GM12878 (cell line): ENCODE measurements around the gene KPNA3. TPM values are rescaled to one million over a fixed set of nuclear protein-coding genes. Genes with fewer than 3 reads are reported as not detected.

Experiments
- ATAC-seq: fragments of 200-7000 bp; cut with Tn5 transposase; 3 replicates; pipeline ENCODE4 v1.9.1; 2020; ENCODE audit warnings: mild to moderate bottlenecking, moderate library complexity
- BruUV-seq: library from RNA; stranded (reverse); fragments of 400-500 nt; replicated peaks from 2 replicates; lab custom pipeline; 2021; lab: Mats Ljungman, UMichigan
- CTCF ChIA-PET: fragments of 300-600 bp; sonication (Branson Sonifier 250); formaldehyde crosslinking; extraction: SDS; loops from one replicate; lab custom pipeline; 2021; ENCODE audit warnings: inconsistent platforms; lab: Yijun Ruan, JAX
- POLR2A ChIA-PET: fragments of 350-600 bp; formaldehyde crosslinking; extraction: SDS; loops from one replicate; lab custom pipeline; 2021; ENCODE audit warnings: inconsistent platforms; lab: Charles Lee
- RAD21 ChIA-PET: fragments of 300-600 bp; sonication (Branson Sonifier 250); formaldehyde crosslinking; loops from one replicate; lab custom pipeline; 2023; ENCODE audit warnings: antibody characterized with exemption; ENCODE audit not compliant: unreplicated experiment; lab: Charles Lee
- SMC1A ChIA-PET: fragments of 300-600 bp; sonication (Branson Sonifier 250); formaldehyde crosslinking; loops from one replicate; lab custom pipeline; 2023; ENCODE audit not compliant: unreplicated experiment, uncharacterized antibody; lab: Charles Lee
- DNase-seq: peaks from one replicate; pipeline ENCODE4 v3.0.0-alpha.2; 2011; ENCODE audit warnings: low read depth, low spot score
- FAIRE-seq: peaks from 3 replicates; lab custom pipeline; 2011; peaks lifted over from hg19 to GRCh38; lab: Jason Lieb, UNC
- H2AFZ ChIP-seq: 2 replicates; pipeline ENCODE4 v1.6.0; 2011; ENCODE audit warnings: low read depth, low read length, control low read depth; ENCODE audit not compliant: control insufficient read depth
- H3K27ac ChIP-seq: 2 replicates; pipeline ENCODE4 v1.5.1; 2011; ENCODE audit warnings: control low read depth; ENCODE audit not compliant: control insufficient read depth, insufficient read depth
- H3K27me3 ChIP-seq, 2 experiments: replicated peaks in 1 of 2; 2 replicates each; pipeline versions ENCODE4 v1.6.0 to v1.6.1; 2011; ENCODE audit warnings: low read length in 1 of 2; ENCODE audit not compliant: control insufficient read depth in 2 of 2, insufficient read depth in 2 of 2
- H3K36me3 ChIP-seq, 2 experiments: 2 replicates each; pipeline ENCODE4 v1.5.1; 2011; ENCODE audit warnings: low read length in 1 of 2; ENCODE audit not compliant: control insufficient read depth in 2 of 2, insufficient read depth in 2 of 2
- H3K4me1 ChIP-seq: 2 replicates; pipeline ENCODE4 v1.6.1; 2011; ENCODE audit warnings: mild to moderate bottlenecking, low read length, moderate library complexity, mixed read lengths; ENCODE audit not compliant: control insufficient read depth, insufficient read depth
- H3K4me2 ChIP-seq: 2 replicates; pipeline ENCODE4 v1.6.0; 2011; ENCODE audit warnings: control low read depth; ENCODE audit not compliant: control insufficient read depth, insufficient read depth
- H3K4me3 ChIP-seq: fragments of 200-600 bp; sonication (generic); 2 replicates; pipeline ENCODE4 v1.5.1; 2016
- H3K79me2 ChIP-seq: 2 replicates; pipeline ENCODE4 v1.6.0; 2011; ENCODE audit warnings: low read length; ENCODE audit not compliant: control insufficient read depth, insufficient read depth
- H3K9ac ChIP-seq: 2 replicates; pipeline ENCODE4 v1.8.0; 2011; ENCODE audit warnings: low read length, control low read depth, mixed read lengths; ENCODE audit not compliant: control insufficient read depth, insufficient read depth
- H3K9me3 ChIP-seq: replicated peaks from 3 replicates; pipeline ENCODE4 v1.5.1; 2011; ENCODE audit warnings: mild to moderate bottlenecking, low read length; ENCODE audit not compliant: control insufficient read depth, insufficient read depth
- H4K20me1 ChIP-seq: 2 replicates; pipeline ENCODE4 v1.6.0; 2011; ENCODE audit not compliant: control insufficient read depth, insufficient read depth
- BCL11A ChIP-seq: IDR thresholded peaks from 2 replicates; pipeline ENCODE4 v1.6.1; 2011; ENCODE audit warnings: low read depth, low read length
- BHLHE40 ChIP-seq, 2 experiments: fragments of 450-650 bp in 1 of 2; IDR thresholded peaks; 2 replicates each; pipeline ENCODE4 v1.6.1; 2011 to 2017; ENCODE audit warnings: low read depth in 2 of 2, borderline replicate concordance in 1 of 2, improper control_type of control experiment in 1 of 2, low read length in 1 of 2, mild to moderate bottlenecking in 1 of 2
- BMI1 ChIP-seq: fragments of 450-650 bp; IDR thresholded peaks from 2 replicates; pipeline ENCODE4 v1.6.1; 2016; ENCODE audit warnings: mild to moderate bottlenecking, moderate library complexity, borderline replicate concordance
- CEBPB ChIP-seq, 2 experiments: fragments of 150-350 bp in 1 of 2; IDR thresholded peaks; 2 replicates each; pipeline ENCODE4 v1.6.1; 2012 to 2014; ENCODE audit warnings: low read depth in 2 of 2, low read length in 2 of 2, borderline replicate concordance in 1 of 2, inconsistent platforms in 1 of 2
- CEBPZ ChIP-seq: fragments of 150-350 bp; IDR thresholded peaks from 2 replicates; pipeline ENCODE4 v1.6.1; 2016; ENCODE audit warnings: low read depth, low read length
- DPF2 ChIP-seq: fragments of 450-650 bp; IDR thresholded peaks from 2 replicates; pipeline ENCODE4 v1.6.1; 2017; ENCODE audit warnings: mild to moderate bottlenecking
- E2F8 ChIP-seq: fragments of 450-650 bp; IDR thresholded peaks from 2 replicates; pipeline ENCODE4 v1.6.1; 2018; ENCODE audit warnings: mild to moderate bottlenecking, low read depth, moderate library complexity; ENCODE audit not compliant: partially characterized antibody
- HDAC6 ChIP-seq: fragments of 200-600 bp; sonication (generic); IDR thresholded peaks from one replicate; pipeline ENCODE4 v1.8.0; 2017; ENCODE audit warnings: antibody characterized with exemption; ENCODE audit not compliant: unreplicated experiment
- HSF1 ChIP-seq: fragments of 150-350 bp; IDR thresholded peaks from 2 replicates; pipeline ENCODE4 v1.6.1; 2014; ENCODE audit warnings: mild to moderate bottlenecking, low read depth, low read length
- MAX ChIP-seq: IDR thresholded peaks from 2 replicates; pipeline ENCODE4 v1.6.1; 2012; ENCODE audit warnings: low read depth, low read length, improper control_type of control experiment
- NBN ChIP-seq: fragments of 450-650 bp; IDR thresholded peaks from 2 replicates; pipeline ENCODE4 v1.6.1; 2016
- NFYB ChIP-seq: IDR thresholded peaks from 2 replicates; pipeline ENCODE4 v1.6.1; 2011; ENCODE audit warnings: low read depth, mild to moderate bottlenecking, low read length, improper control_type of control experiment, moderate library complexity; ENCODE audit not compliant: insufficient read depth
- NR2C1 ChIP-seq: fragments of 450-650 bp; IDR thresholded peaks from 2 replicates; pipeline ENCODE4 v1.6.1; 2017; ENCODE audit warnings: antibody characterized with exemption, mild to moderate bottlenecking, moderate library complexity
- RB1 ChIP-seq: fragments of 450-650 bp; formaldehyde crosslinking; IDR thresholded peaks from 2 replicates; pipeline ENCODE4 v1.6.1; 2017; ENCODE audit warnings: mild to moderate bottlenecking, borderline replicate concordance
- RFX5 ChIP-seq: IDR thresholded peaks from 2 replicates; pipeline ENCODE4 v1.6.1; 2011; ENCODE audit warnings: low read depth, low read length, improper control_type of control experiment
- WRNIP1 ChIP-seq: IDR thresholded peaks from 2 replicates; pipeline ENCODE4 v1.6.1; 2011; ENCODE audit warnings: low read depth, low read length, improper control_type of control experiment, borderline replicate concordance
- WGBS: methylation state at CpG from one replicate; pipeline ENCODE4 v1.1.6; 2016; ENCODE audit warnings: low lambda C conversion rate; ENCODE audit not compliant: insufficient replicate concordance, insufficient coverage; ENCODE audit errors: missing lambda C conversion rate; 5-methylcytosine and 5-hydroxymethylcytosine counted together
- in situ Hi-C: fragments of 300-500 bp; cut with MboI; formaldehyde crosslinking; loops from 9 replicates; pipeline ENCODE4 v1.14.3; 2018; ENCODE audit warnings: mixed read lengths
- intact Hi-C: fragments of 100-400 bp; cut with micrococcal nuclease; formaldehyde crosslinking; loops from one replicate; pipeline ENCODE4 v1.14.2; 2022; ENCODE audit not compliant: unreplicated experiment
- polyA plus RNA-seq, 11 experiments: library from polyadenylated mRNA; depleted of rRNA in 4 of 11; unstranded in 6 of 11; stranded (reverse) in 5 of 11; fragments of >200 nt; fragmentation: Nextera tagmentation in 4 of 11; fragmentation: Illumina TruSeq in 1 of 11; extraction: Ambion mirVana in 4 of 11; extraction: Trizol in 1 of 11; gene quantifications; 1 replicate in 1 of 11; 2 replicates in 10 of 11; pipeline versions ENCODE4 v1.2.1 to v1.2.3, GENCODE V29; 2011 to 2016; ENCODE audit warnings: inconsistent platforms in 2 of 11, missing spikeins in 2 of 11, low read depth in 1 of 11
- total RNA-seq, 4 experiments: library from RNA; depleted of rRNA in 3 of 4; stranded (reverse); fragments of >200 nt in 3 of 4; fragmentation: Illumina TruSeq in 1 of 4; extraction: Trizol in 1 of 4; gene quantifications; 2 replicates each; pipeline versions ENCODE4 v1.2.1 to v1.2.3, GENCODE V29; 2013 to 2021

KPNA3 gene
- total and polyA plus RNA-seq, 10 of the 15 experiments (the other 5 are each of a cell fraction or from before 2014, with no cell fraction given): 23.3 to 50.5 (median 31.1) TPM

GRCh38 chr13:49649963-49650312 lies 142.5 kb downstream of the KPNA3 start:
- FAIRE-seq (no peak), DNase-seq (no peak), ATAC-seq (no peak)
- H3K27me3 ChIP-seq: no peaks in the 10 kb centered on the region
- no peaks in the 10 kb centered on the region for H3K9me3 ChIP-seq
- no peaks in the 10 kb centered on the region for H3K4me1 ChIP-seq
- SMC1A ChIA-PET: no interaction called here
- H3K9ac ChIP-seq: no peak overlapping the region
- in situ Hi-C loops (loop anchor here (25.0 kb wide), 1 partner anchor 1412 kb away; no protein-coding TSS in a partner anchor), intact Hi-C loops (loop anchor here (5.0 kb wide), 2 partner anchors 197 to 1197 kb away; no protein-coding TSS in a partner anchor)
- 22% methylated on average over 2 of the region's 2 CpGs for WGBS
- RAD21 ChIA-PET: no interaction called here
- no peak overlapping the region for H2AFZ ChIP-seq
- no peaks in the 10 kb centered on the region for H4K20me1 ChIP-seq
- H3K79me2 ChIP-seq: no peaks in the 10 kb centered on the region
- POLR2A ChIA-PET: interaction anchor here (0.7 kb wide), 1 partner anchor 125 kb away, joined by 3 read pairs; no protein-coding TSS in a partner anchor
- CTCF ChIA-PET: no interaction called here
- no peaks in the 10 kb centered on the region for H3K36me3 ChIP-seq
- no TSS peak for BruUV-seq
- H3K4me2 ChIP-seq: no peak overlapping the region
- H3K4me3 ChIP-seq: no peak overlapping the region
- H3K27ac ChIP-seq: no peak overlapping the region
- TF ChIP-seq HDAC6 (no peak), MAX (no peak), WRNIP1 (no peak), NBN (no peak), BHLHE40 (IDR thresholded peaks at IDR 0.05; ENCODE audit: borderline replicate concordance in 1 of 2, low read depth in 2 of 2, low read length in 1 of 2) (no peak), E2F8 (no peak), HSF1 (no peak), BCL11A (no peak), NFYB (no peak), DPF2 (no peak), CEBPZ (no peak), NR2C1 (no peak), RB1 (no peak), BMI1 (no peak), CEBPB (IDR thresholded peaks at IDR 0.05; ENCODE audit: borderline replicate concordance in 1 of 2, low read depth in 2 of 2, low read length in 2 of 2) (no peak), RFX5 (no peak)
